Measurements from ENCODE around the gene TULP3.

Gene TULP3

GRCh38 chr12:2900642-2901041, 10.0 kb downstream of the TULP3 start:
- Histone ChIP-seq H3K4me3 (ENCODE audit: low read depth in 1 of 2, low read length in 2 of 2) (no peak overlapping the region), H3K27ac (ENCODE audit: low read length) (no peak overlapping the region), H3K36me3 (ENCODE audit: control insufficient read depth in 1 of 2, insufficient read depth in 2 of 2, low read length in 2 of 2) (no peaks in the 10 kb centered on the region), H3K27me3 (ENCODE audit: low read depth, low read length) (no peaks in the 10 kb centered on the region), H3K9me3 (ENCODE audit: control insufficient read depth in 1 of 2, low read length in 2 of 2) (no peaks in the 10 kb centered on the region), H3K4me1 (ENCODE audit: control insufficient read depth in 1 of 2, insufficient read depth in 2 of 2, low read length in 2 of 2) (peaks cover 0 to 7% of the 10 kb centered on the region in 2 donors)

GRCh38 chr12:2902272-2902880, 11.7 kb downstream of the TULP3 start:
- Histone ChIP-seq H3K4me3 (ENCODE audit: low read depth in 1 of 2, low read length in 2 of 2) (no peak overlapping the region), H3K27ac (ENCODE audit: low read length) (no peak overlapping the region), H3K9me3 (ENCODE audit: control insufficient read depth in 1 of 2, low read length in 2 of 2) (no peaks in the 10 kb centered on the region), H3K27me3 (ENCODE audit: low read depth, low read length) (no peaks in the 10 kb centered on the region), H3K4me1 (ENCODE audit: control insufficient read depth in 1 of 2, insufficient read depth in 2 of 2, low read length in 2 of 2) (peaks cover 0 to 7% of the 10 kb centered on the region in 2 donors), H3K36me3 (ENCODE audit: control insufficient read depth in 1 of 2, insufficient read depth in 2 of 2, low read length in 2 of 2) (no peaks in the 10 kb centered on the region)

GRCh38 chr12:2904260-2904659, 13.6 kb downstream of the TULP3 start:
- Histone ChIP-seq H3K27me3 (ENCODE audit: low read depth, low read length) (no peaks in the 10 kb centered on the region), H3K4me3 (ENCODE audit: low read depth in 1 of 2, low read length in 2 of 2) (no peak overlapping the region), H3K4me1 (ENCODE audit: control insufficient read depth in 1 of 2, insufficient read depth in 2 of 2, low read length in 2 of 2) (peaks cover 0 to 7% of the 10 kb centered on the region in 2 donors), H3K9me3 (ENCODE audit: control insufficient read depth in 1 of 2, low read length in 2 of 2) (no peaks in the 10 kb centered on the region), H3K27ac (ENCODE audit: low read length) (no peak overlapping the region), H3K36me3 (ENCODE audit: control insufficient read depth in 1 of 2, insufficient read depth in 2 of 2, low read length in 2 of 2) (no peaks in the 10 kb centered on the region)

- no peaks in the 10 kb centered on the region for H3K27me3 ChIP-seq (ENCODE audit: low read depth, low read length)
- H3K36me3 ChIP-seq (ENCODE audit: control insufficient read depth in 1 of 2, insufficient read depth in 2 of 2, low read length in 2 of 2), result peaks cover 13 to 17% of the 10 kb centered on the region in 2 donors
- no peak overlapping the region for H3K4me3 ChIP-seq (ENCODE audit: low read depth in 1 of 2, low read length in 2 of 2)
- no peaks in the 10 kb centered on the region for H3K4me1 ChIP-seq (ENCODE audit: control insufficient read depth in 1 of 2, insufficient read depth in 2 of 2, low read length in 2 of 2)
- no peaks in the 10 kb centered on the region for H3K9me3 ChIP-seq (ENCODE audit: control insufficient read depth in 1 of 2, low read length in 2 of 2)
- H3K27ac ChIP-seq (ENCODE audit: low read length), result no peak overlapping the region
These were observed 21.5 kb downstream of the TULP3 start for GRCh38 chr12:2912216-2912575.

GRCh38 chr12:2919249-2919648, 28.6 kb downstream of the TULP3 start:
- Histone ChIP-seq H3K36me3 (ENCODE audit: control insufficient read depth in 1 of 2, insufficient read depth in 2 of 2, low read length in 2 of 2) (peaks cover 18 to 42% of the 10 kb centered on the region in 2 donors), H3K27me3 (ENCODE audit: low read depth, low read length) (no peaks in the 10 kb centered on the region)

GRCh38 chr12:2922329-2922728, 31.6 kb downstream of the TULP3 start:
- Histone ChIP-seq H3K4me1 (ENCODE audit: control insufficient read depth in 1 of 2, insufficient read depth in 2 of 2, low read length in 2 of 2) (no peaks in the 10 kb centered on the region), H3K27me3 (ENCODE audit: low read depth, low read length) (no peaks in the 10 kb centered on the region), H3K9me3 (ENCODE audit: control insufficient read depth in 1 of 2, low read length in 2 of 2) (no peaks in the 10 kb centered on the region), H3K27ac (ENCODE audit: low read length) (no peak overlapping the region), H3K36me3 (ENCODE audit: control insufficient read depth in 1 of 2, insufficient read depth in 2 of 2, low read length in 2 of 2) (peaks cover 18 to 40% of the 10 kb centered on the region in 2 donors), H3K4me3 (ENCODE audit: low read depth in 1 of 2, low read length in 2 of 2) (no peak overlapping the region)

More at GRCh38 chr12:2919249-2919648, 28.6 kb downstream of the TULP3 start:
- no peak overlapping the region for H3K27ac ChIP-seq (ENCODE audit: low read length)
- H3K9me3 ChIP-seq (ENCODE audit: control insufficient read depth in 1 of 2, low read length in 2 of 2), result no peaks in the 10 kb centered on the region
- no peaks in the 10 kb centered on the region for H3K4me1 ChIP-seq (ENCODE audit: control insufficient read depth in 1 of 2, insufficient read depth in 2 of 2, low read length in 2 of 2)
- H3K4me3 ChIP-seq (ENCODE audit: low read depth in 1 of 2, low read length in 2 of 2), result no peak overlapping the region

- H3K4me3 ChIP-seq (ENCODE audit: low read depth in 1 of 2, low read length in 2 of 2), result no peak overlapping the region
- H3K4me1 ChIP-seq (ENCODE audit: control insufficient read depth in 1 of 2, insufficient read depth in 2 of 2, low read length in 2 of 2), result no peaks in the 10 kb centered on the region
- H3K27ac ChIP-seq (ENCODE audit: low read length), result no peak overlapping the region
- H3K36me3 ChIP-seq (ENCODE audit: control insufficient read depth in 1 of 2, insufficient read depth in 2 of 2, low read length in 2 of 2), result peaks cover 18 to 45% of the 10 kb centered on the region in 2 donors
- H3K27me3 ChIP-seq (ENCODE audit: low read depth, low read length), result no peaks in the 10 kb centered on the region
- H3K9me3 ChIP-seq (ENCODE audit: control insufficient read depth in 1 of 2, low read length in 2 of 2), result no peaks in the 10 kb centered on the region
These were observed 32.4 kb downstream of the TULP3 start for GRCh38 chr12:2923057-2923456.

- Histone ChIP-seq H3K36me3 (ENCODE audit: control insufficient read depth in 1 of 2, insufficient read depth in 2 of 2, low read length in 2 of 2) (peaks cover 18 to 47% of the 10 kb centered on the region in 2 donors), H3K27ac (ENCODE audit: low read length) (no peak overlapping the region)
These were observed 33.3 kb downstream of the TULP3 start for GRCh38 chr12:2924019-2924418.

GRCh38 chr12:2925322-2925995, 34.8 kb downstream of the TULP3 start:
- H3K9me3 ChIP-seq (ENCODE audit: control insufficient read depth in 1 of 2, low read length in 2 of 2), result no peaks in the 10 kb centered on the region
- H3K27ac ChIP-seq (ENCODE audit: low read length), result no peak overlapping the region
- no peaks in the 10 kb centered on the region for H3K27me3 ChIP-seq (ENCODE audit: low read depth, low read length)
- no peaks in the 10 kb centered on the region for H3K4me1 ChIP-seq (ENCODE audit: control insufficient read depth in 1 of 2, insufficient read depth in 2 of 2, low read length in 2 of 2)
- H3K4me3 ChIP-seq (ENCODE audit: low read depth in 1 of 2, low read length in 2 of 2), result no peak overlapping the region
- H3K36me3 ChIP-seq (ENCODE audit: control insufficient read depth in 1 of 2, insufficient read depth in 2 of 2, low read length in 2 of 2), result peaks cover 18 to 44% of the 10 kb centered on the region in 2 donors

More at GRCh38 chr12:2924019-2924418, 33.3 kb downstream of the TULP3 start:
- no peaks in the 10 kb centered on the region for H3K27me3 ChIP-seq (ENCODE audit: low read depth, low read length)
- no peak overlapping the region for H3K4me3 ChIP-seq (ENCODE audit: low read depth in 1 of 2, low read length in 2 of 2)
- no peaks in the 10 kb centered on the region for H3K9me3 ChIP-seq (ENCODE audit: control insufficient read depth in 1 of 2, low read length in 2 of 2)
- no peaks in the 10 kb centered on the region for H3K4me1 ChIP-seq (ENCODE audit: control insufficient read depth in 1 of 2, insufficient read depth in 2 of 2, low read length in 2 of 2)

GRCh38 chr12:2930865-2931264, 40.2 kb downstream of the TULP3 start:
- H3K4me3 ChIP-seq (ENCODE audit: low read depth in 1 of 2, low read length in 2 of 2), result no peak overlapping the region
- H3K27ac ChIP-seq (ENCODE audit: low read length), result no peak overlapping the region
- H3K9me3 ChIP-seq (ENCODE audit: control insufficient read depth in 1 of 2, low read length in 2 of 2), result no peaks in the 10 kb centered on the region
- no peaks in the 10 kb centered on the region for H3K4me1 ChIP-seq (ENCODE audit: control insufficient read depth in 1 of 2, insufficient read depth in 2 of 2, low read length in 2 of 2)
- peaks cover 19 to 49% of the 10 kb centered on the region in 2 donors for H3K36me3 ChIP-seq (ENCODE audit: control insufficient read depth in 1 of 2, insufficient read depth in 2 of 2, low read length in 2 of 2)
- H3K27me3 ChIP-seq (ENCODE audit: low read depth, low read length), result no peaks in the 10 kb centered on the region

GRCh38 chr12:2933586-2933985, 42.9 kb downstream of the TULP3 start:
- no peaks in the 10 kb centered on the region for H3K9me3 ChIP-seq (ENCODE audit: control insufficient read depth in 1 of 2, low read length in 2 of 2)
- no peaks in the 10 kb centered on the region for H3K27me3 ChIP-seq (ENCODE audit: low read depth, low read length)
- peaks cover 26 to 53% of the 10 kb centered on the region in 2 donors for H3K36me3 ChIP-seq (ENCODE audit: control insufficient read depth in 1 of 2, insufficient read depth in 2 of 2, low read length in 2 of 2)
- no peak overlapping the region for H3K27ac ChIP-seq (ENCODE audit: low read length)
- H3K4me1 ChIP-seq (ENCODE audit: control insufficient read depth in 1 of 2, insufficient read depth in 2 of 2, low read length in 2 of 2), result no peaks in the 10 kb centered on the region
- H3K4me3 ChIP-seq (ENCODE audit: low read depth in 1 of 2, low read length in 2 of 2), result no peak overlapping the region
